Osteocyte (in vitro differentiated cells): ENCODE data around the gene BRD7. TPM values are rescaled to one million over a fixed set of nuclear protein-coding genes. Genes with fewer than 3 reads are reported as not detected.

Source experiments
- DNase-seq: peaks from one replicate; pipeline ENCODE4 v3.0.0; 2021; ENCODE audit warnings: mixed read lengths; ENCODE audit not compliant: unreplicated experiment; ENCODE audit errors: extremely low spot score
- H3K27ac Mint-ChIP-seq: one replicate; pipeline ENCODE4 v1.8.0; 2021; ENCODE audit warnings: mild to moderate bottlenecking, mixed read lengths; ENCODE audit not compliant: unreplicated experiment
- H3K27me3 Mint-ChIP-seq: one replicate; pipeline ENCODE4 v1.8.0; 2021; ENCODE audit warnings: mixed read lengths; ENCODE audit not compliant: unreplicated experiment
- H3K36me3 Mint-ChIP-seq: one replicate; pipeline ENCODE4 v1.8.0; 2021; ENCODE audit warnings: mixed read lengths; ENCODE audit not compliant: unreplicated experiment
- H3K4me1 Mint-ChIP-seq: one replicate; pipeline ENCODE4 v1.8.0; 2021; ENCODE audit warnings: mixed read lengths; ENCODE audit not compliant: unreplicated experiment
- H3K4me3 Mint-ChIP-seq: one replicate; pipeline ENCODE4 v1.8.0; 2021; ENCODE audit warnings: mild to moderate bottlenecking, moderate library complexity, mixed read lengths; ENCODE audit not compliant: unreplicated experiment
- H3K9me3 Mint-ChIP-seq: one replicate; pipeline ENCODE4 v1.8.0; 2021; ENCODE audit warnings: mixed read lengths; ENCODE audit not compliant: unreplicated experiment
- total RNA-seq: library from RNA; stranded (reverse); gene quantifications from 2 replicates; pipeline ENCODE4 v1.2.1, GENCODE V29; 2021
- TF ChIP-seq, protein P1 (sequence below): fragments of 200-600 bp; sonication (generic); IDR thresholded peaks from 2 replicates; pipeline ENCODE4 v1.5.0; 2021; ENCODE audit warnings: antibody characterized with exemption, mild to moderate bottlenecking, moderate library complexity

BRD7 gene
- total RNA-seq, 1 donor from 2014 or later, result 72.3 TPM

GRCh38 chr16:50284131-50284911, 84.5 kb downstream of the BRD7 start:
- H3K9me3 Mint-ChIP-seq, result peaks cover 4% of the 10 kb centered on the region
- no peak overlapping the region for H3K4me3 Mint-ChIP-seq
- peaks cover 3% of the 10 kb centered on the region for H3K27me3 Mint-ChIP-seq
- no peak for DNase-seq
- no peak overlapping the region for H3K27ac Mint-ChIP-seq
- peaks cover 7% of the 10 kb centered on the region for H3K4me1 Mint-ChIP-seq
- H3K36me3 Mint-ChIP-seq, result peaks cover 3% of the 10 kb centered on the region
- TF ChIP-seq, protein P1, sequence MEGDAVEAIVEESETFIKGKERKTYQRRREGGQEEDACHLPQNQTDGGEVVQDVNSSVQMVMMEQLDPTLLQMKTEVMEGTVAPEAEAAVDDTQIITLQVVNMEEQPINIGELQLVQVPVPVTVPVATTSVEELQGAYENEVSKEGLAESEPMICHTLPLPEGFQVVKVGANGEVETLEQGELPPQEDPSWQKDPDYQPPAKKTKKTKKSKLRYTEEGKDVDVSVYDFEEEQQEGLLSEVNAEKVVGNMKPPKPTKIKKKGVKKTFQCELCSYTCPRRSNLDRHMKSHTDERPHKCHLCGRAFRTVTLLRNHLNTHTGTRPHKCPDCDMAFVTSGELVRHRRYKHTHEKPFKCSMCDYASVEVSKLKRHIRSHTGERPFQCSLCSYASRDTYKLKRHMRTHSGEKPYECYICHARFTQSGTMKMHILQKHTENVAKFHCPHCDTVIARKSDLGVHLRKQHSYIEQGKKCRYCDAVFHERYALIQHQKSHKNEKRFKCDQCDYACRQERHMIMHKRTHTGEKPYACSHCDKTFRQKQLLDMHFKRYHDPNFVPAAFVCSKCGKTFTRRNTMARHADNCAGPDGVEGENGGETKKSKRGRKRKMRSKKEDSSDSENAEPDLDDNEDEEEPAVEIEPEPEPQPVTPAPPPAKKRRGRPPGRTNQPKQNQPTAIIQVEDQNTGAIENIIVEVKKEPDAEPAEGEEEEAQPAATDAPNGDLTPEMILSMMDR, result no peak

DNA sequence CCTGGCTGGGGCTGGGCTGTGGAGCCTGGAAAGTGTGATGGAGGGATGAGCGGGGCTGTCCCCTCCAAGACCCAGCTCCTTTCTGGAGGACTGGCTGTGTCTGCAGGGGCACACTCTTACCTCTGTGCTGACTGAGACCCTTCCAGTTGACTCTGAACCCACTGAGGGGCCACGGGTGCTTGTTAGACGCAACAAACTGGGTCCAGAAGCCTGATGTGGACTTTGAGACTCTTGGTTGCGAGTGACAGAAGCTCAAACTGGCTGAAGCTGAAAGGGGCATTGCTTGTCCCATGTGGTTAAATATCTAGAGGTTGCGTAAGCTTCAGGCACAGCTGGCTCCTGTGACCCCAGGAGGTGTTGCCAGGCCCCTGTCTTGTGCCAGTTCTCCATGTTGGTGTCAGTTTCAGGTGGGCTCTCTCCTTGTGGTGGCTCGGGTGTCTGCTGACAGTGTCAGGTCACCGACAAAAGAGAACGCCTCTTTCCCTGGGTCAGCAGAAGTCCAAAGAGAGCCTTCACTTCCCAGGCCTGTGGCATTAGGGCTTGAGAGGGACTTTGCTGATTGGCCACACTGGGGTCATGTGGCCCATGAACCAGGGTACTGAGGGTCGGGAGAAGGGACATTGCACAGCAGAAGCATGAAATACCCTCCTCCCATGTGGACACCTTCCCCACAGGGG, 85.7 kb downstream of the BRD7 start:
- H3K27me3 Mint-ChIP-seq, result peaks cover 3% of the 10 kb centered on the region
- TF ChIP-seq, protein P1, result no peak
- DNase-seq, result no peak
- peaks cover 5% of the 10 kb centered on the region for H3K36me3 Mint-ChIP-seq
- H3K4me1 Mint-ChIP-seq, result peaks cover 7% of the 10 kb centered on the region
- H3K9me3 Mint-ChIP-seq, result peaks cover 9% of the 10 kb centered on the region
- H3K4me3 Mint-ChIP-seq, result no peak overlapping the region
- no peak overlapping the region for H3K27ac Mint-ChIP-seq

DNA sequence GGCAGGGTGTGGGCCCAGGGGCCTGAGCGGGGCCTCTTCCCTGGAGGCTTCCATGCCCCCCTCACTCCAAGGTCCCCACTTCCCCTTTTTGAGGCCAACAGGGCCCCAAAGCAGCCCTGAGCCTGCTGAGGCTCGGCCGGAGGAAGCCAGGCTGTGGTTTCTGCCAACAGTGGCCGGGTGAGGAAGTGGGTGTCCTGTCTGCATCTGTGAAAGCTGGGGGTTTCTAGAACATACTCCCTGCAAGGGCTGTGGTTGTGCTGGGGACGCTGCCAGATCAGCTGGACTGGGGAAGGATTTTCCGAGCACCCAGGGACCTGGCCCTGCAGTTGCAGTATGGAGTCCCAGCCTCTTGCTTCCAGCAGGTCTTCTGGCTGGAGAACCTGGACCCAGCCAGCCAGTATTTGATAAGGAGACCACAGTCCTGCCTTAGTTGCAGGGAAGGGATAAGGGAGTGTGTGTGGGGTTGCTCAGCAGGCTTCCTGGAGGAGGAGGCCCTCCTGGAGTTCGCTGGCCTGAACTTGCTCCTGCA, 86.7 kb downstream of the BRD7 start:
- H3K27me3 Mint-ChIP-seq, result peaks cover 3% of the 10 kb centered on the region
- TF ChIP-seq, protein P1, result no peak
- H3K27ac Mint-ChIP-seq, result no peak overlapping the region
- no peak overlapping the region for H3K4me3 Mint-ChIP-seq
- H3K4me1 Mint-ChIP-seq, result peaks cover 7% of the 10 kb centered on the region
- DNase-seq, result no peak
- H3K9me3 Mint-ChIP-seq, result peaks cover 9% of the 10 kb centered on the region
- peaks cover 5% of the 10 kb centered on the region for H3K36me3 Mint-ChIP-seq

DNA sequence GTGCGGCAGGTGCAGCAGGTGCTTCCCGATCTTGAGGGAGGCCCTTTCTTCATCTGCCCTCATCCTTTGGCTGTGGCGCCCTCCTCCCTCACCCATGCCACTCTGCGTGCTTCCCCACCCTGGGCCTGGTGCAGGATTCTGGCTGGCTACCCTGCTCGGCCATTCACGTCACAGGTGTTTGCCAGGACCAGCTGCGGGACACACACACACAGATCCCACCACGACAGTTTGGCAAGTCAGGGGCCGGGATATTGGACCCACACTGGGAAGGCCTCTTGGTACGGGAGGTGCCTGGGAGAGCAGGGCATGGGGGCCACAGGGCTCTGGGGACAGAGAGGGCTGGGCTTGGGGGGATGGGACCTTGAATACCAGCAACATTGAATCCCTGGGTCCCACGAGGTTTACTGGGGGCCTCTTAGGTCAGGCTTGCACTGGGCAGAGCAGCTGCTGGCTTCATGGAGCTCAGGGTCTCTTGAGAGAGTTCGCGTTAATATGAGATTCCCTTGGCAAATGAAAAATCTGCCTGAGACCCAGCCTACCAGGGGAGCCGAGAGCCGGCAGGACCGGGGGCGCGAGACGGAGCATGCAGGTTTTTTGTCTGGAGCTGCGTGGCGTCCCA, 87.3 kb downstream of the BRD7 start:
- no peak for DNase-seq
- Mint-ChIP-seq H3K27me3 (peaks cover 3% of the 10 kb centered on the region), H3K36me3 (peaks cover 5% of the 10 kb centered on the region), H3K9me3 (peaks cover 9% of the 10 kb centered on the region), H3K27ac (no peak overlapping the region), H3K4me3 (no peak overlapping the region), H3K4me1 (peaks cover 7% of the 10 kb centered on the region)
- TF ChIP-seq, protein P1, result no peak

DNA sequence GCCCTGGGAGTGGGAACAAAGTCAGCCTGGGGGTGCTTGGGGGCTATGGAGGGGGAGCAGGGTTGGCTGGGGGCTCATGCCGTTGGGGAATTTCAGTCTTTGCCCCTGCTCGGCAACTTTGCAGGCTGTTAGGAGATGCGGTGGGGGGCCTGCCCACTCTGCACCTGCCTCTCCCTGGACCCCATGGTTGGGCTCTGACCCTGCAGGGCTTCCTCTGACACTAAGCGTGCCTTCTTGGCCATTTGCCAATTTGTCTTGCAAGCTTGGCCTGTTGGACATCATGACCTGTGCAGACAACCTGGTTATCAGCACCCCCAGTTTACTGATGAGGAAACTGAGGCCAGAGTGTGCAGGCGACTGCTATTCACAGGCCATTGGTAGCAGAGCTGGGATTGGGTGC, 87.9 kb downstream of the BRD7 start:
- Mint-ChIP-seq H3K36me3 (peaks cover 5% of the 10 kb centered on the region), H3K27ac (no peak overlapping the region), H3K9me3 (peaks cover 9% of the 10 kb centered on the region), H3K27me3 (peaks cover 3% of the 10 kb centered on the region), H3K4me3 (no peak overlapping the region), H3K4me1 (peaks cover 7% of the 10 kb centered on the region)
- TF ChIP-seq, protein P1, result no peak
- no peak for DNase-seq
